HG02588 (cell line): ENCODE results near the gene DYSF.

Experiments
- ATAC-seq: cut with Tn5 transposase; IDR thresholded peaks from one replicate; pipeline ENCODE4 v1.9.1; 2021; ENCODE audit warnings: mild to moderate bottlenecking, moderate library complexity; ENCODE audit not compliant: unreplicated experiment

The DYSF gene

GRCh38 chr2:71521436-71521950 lies 68.1 kb downstream of the DYSF start:
- ATAC-seq = no peak

- ATAC-seq = no peak
Observed at GRCh38 chr2:71524476-71524875, 71.1 kb downstream of the DYSF start.

- no peak for ATAC-seq
Observed at GRCh38 chr2:71526141-71526540, 72.8 kb downstream of the DYSF start.

GRCh38 chr2:71526975-71527374 lies 73.6 kb downstream of the DYSF start:
- ATAC-seq = no peak

- no peak for ATAC-seq
Observed at GRCh38 chr2:71528131-71528591, 74.8 kb downstream of the DYSF start.

GRCh38 chr2:71528749-71529148 lies 75.4 kb downstream of the DYSF start:
- no peak for ATAC-seq

GRCh38 chr2:71530211-71530610 lies 76.8 kb downstream of the DYSF start:
- ATAC-seq = no peak

- ATAC-seq = no peak
Observed at GRCh38 chr2:71530641-71531332, 77.4 kb downstream of the DYSF start.

- no peak for ATAC-seq
Observed at GRCh38 chr2:71531522-71532047, 78.2 kb downstream of the DYSF start.

GRCh38 chr2:71532327-71532726 lies 79.0 kb downstream of the DYSF start:
- no peak for ATAC-seq

- no peak for ATAC-seq
Observed at GRCh38 chr2:71534201-71534600, 80.8 kb downstream of the DYSF start.

- no peak for ATAC-seq
Observed at GRCh38 chr2:71534826-71535225, 81.5 kb downstream of the DYSF start.

- no peak for ATAC-seq
Observed at GRCh38 chr2:71535526-71535925, 82.2 kb downstream of the DYSF start.

GRCh38 chr2:71536226-71536671 lies 82.9 kb downstream of the DYSF start:
- ATAC-seq = no peak

GRCh38 chr2:71538241-71538640 lies 84.9 kb downstream of the DYSF start:
- no peak for ATAC-seq

GRCh38 chr2:71538656-71539265 lies 85.4 kb downstream of the DYSF start:
- ATAC-seq = no peak

- ATAC-seq = no peak
Observed at GRCh38 chr2:71540818-71541217, 87.5 kb downstream of the DYSF start.

- no peak for ATAC-seq
Observed at GRCh38 chr2:71544919-71545571, 91.7 kb downstream of the DYSF start.

GRCh38 chr2:71545572-71546274 lies 92.4 kb downstream of the DYSF start:
- no peak for ATAC-seq

- no peak for ATAC-seq
Observed at GRCh38 chr2:71546275-71546638, 92.9 kb downstream of the DYSF start.

- ATAC-seq = no peak
Observed at GRCh38 chr2:71546777-71547281, 93.5 kb downstream of the DYSF start.
